TTC549 (cell line): ENCODE data around the gene PRPF19.
"Not testable (repeated sequence)": the region's sequence is repeated elsewhere in the genome, so short reads cannot be mapped to it uniquely, and the experiment has no call there.

Source experiments
- FAIRE-seq: peaks from 2 replicates; lab custom pipeline; 2012; peaks lifted over from hg19 to GRCh38; lab: Jason Lieb, UNC

PRPF19 gene

DNA sequence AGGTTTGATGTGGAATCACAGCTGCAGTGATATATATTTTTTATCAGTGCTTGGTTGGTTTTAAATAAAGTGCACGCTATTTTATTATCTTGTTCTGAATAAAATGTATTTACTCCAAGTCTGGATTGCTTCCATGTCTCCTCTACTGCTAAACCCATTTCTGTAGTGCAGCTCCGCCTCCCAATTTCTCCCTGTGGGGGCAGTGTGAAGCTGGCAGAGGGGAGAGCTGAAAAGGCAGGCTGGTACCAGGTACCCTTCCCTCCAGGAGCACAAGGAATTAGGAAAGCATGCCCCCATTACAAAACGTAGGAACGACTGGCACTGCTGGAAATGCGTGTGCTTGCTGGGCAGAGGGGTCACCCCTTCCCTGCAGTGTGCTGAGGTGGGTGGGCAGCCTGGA is 16.9 kb upstream of the PRPF19 start:
- no peak for FAIRE-seq

DNA sequence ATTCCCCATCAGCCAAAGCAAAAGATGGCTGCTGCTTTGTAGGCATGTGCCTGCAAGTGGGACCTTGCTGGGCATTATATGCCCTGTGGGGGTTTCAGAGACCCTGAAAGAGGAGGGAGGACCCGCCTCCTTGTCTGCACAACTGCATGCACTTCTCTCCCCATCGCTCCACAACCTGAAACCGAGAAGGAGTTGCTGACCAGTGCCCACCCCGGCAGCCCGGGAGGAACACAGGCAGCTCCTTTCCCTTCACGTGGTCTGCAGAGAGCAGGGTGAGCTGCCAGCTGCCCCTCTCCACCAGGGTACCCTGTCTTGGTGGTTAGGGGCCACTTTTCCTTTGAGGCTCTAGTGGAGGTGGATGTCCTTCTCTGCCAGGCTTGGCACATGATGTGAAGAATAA is 16.5 kb upstream of the PRPF19 start:
- no peak for FAIRE-seq

DNA sequence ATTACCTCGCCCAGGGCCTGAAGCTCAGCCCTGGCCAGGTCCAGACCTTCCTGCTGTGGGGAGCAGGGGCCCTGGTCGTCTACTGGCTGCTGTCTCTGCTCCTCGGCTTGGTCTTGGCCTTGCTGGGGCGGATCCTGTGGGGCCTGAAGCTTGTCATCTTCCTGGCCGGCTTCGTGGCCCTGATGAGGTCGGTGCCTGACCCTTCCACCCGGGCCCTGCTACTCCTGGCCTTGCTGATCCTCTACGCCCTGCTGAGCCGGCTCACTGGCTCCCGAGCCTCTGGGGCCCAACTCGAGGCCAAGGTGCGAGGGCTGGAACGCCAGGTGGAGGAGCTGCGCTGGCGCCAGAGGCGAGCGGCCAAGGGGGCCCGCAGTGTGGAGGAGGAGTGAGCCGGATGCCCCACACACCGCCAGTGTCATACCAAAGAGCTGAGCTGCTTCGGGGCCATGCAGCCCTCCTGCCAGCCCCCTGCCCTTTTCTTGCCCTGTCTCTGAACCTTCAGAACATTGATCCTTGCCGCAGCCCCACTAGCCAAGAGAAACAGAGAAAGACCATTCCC is 15.5 kb upstream of the PRPF19 start:
- no peak for FAIRE-seq

- FAIRE-seq = no peak
Observed at GRCh38 chr11:60921259-60921658, 14.9 kb upstream of the PRPF19 start.

DNA sequence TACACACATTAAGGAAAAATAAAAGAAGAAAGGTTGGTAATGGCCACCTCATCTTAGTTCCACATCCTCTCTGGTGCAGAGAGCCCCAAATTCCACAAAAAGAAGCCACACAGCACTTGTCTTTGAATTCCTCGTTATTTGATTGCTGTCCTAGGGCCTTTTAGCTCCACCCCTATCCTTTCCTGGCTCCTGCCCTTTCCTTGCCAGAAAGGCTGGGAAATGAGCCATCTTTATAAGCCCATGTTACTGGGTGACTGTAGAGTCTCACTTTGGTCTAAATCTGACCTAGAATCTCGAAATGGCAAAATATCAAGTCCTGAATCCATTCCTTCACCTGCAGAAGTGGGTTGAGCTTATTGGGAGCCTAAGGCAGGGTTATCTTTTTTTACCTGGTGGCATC is 13.6 kb upstream of the PRPF19 start:
- FAIRE-seq = no peak

- no peak for FAIRE-seq
Observed at GRCh38 chr11:60919320-60919719, 12.9 kb upstream of the PRPF19 start.

DNA sequence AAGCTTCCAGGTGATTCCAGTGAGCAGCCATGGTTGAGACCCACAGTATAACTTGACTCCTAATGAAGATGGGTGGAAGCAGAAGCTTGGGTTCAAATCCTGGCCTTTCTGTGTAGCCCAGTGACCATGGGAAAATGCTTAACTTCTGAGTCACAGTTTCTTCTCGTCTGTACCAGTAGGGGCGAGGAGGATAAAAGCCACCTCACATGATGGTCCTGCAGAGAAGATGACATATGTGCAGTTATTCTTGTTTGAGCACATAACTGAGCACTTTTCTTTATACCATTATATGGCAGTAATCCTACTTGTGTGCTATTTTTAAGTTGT is 12.5 kb upstream of the PRPF19 start:
- no peak for FAIRE-seq

GRCh38 chr11:60918251-60918938 is 12.0 kb upstream of the PRPF19 start:
- no peak for FAIRE-seq

DNA sequence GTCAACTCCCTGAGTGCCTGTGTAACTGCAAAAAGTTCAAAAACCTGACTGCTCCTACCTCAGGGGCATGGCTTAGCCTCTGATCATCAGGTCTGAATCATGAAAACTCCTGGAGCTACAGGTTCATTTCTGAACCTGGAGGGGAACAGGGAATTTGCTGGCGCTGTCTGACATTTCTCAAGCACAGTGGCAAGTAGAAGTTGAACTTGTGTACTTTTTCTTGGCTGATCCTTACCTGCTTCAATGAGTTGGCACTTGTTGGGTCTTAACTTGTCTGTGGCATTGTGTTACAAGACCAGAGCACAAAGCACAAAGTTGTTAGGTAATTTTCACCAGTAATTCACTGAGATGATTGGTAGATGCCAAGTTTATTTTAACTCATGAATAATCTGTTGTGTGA is 10.9 kb upstream of the PRPF19 start:
- no peak for FAIRE-seq

DNA sequence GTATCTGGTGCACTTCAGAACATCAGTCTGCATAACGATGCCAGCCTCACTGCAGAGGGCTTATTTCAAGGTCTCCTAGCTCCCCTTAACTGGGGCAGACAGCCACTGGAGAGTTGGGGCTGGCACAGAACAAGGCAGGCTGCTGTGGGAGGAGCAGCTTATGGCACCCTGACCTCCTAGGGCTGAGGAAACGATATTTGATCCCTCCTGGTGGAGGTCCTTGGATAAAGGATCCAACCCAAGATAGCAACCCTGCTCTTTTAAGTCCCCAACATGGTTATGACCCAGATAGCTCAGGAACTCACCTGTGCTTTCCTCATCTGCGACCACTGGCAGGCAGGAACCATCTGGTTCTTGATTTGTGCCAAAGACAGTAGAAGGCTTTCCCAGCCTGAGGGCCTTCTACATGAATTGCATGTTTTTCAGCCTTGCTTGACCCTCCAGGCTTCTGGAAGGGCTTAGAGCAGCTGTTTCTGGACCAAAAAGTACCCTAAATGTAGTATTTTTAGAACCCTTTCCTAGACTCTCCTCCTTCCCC is 10.4 kb upstream of the PRPF19 start:
- FAIRE-seq = no peak

DNA sequence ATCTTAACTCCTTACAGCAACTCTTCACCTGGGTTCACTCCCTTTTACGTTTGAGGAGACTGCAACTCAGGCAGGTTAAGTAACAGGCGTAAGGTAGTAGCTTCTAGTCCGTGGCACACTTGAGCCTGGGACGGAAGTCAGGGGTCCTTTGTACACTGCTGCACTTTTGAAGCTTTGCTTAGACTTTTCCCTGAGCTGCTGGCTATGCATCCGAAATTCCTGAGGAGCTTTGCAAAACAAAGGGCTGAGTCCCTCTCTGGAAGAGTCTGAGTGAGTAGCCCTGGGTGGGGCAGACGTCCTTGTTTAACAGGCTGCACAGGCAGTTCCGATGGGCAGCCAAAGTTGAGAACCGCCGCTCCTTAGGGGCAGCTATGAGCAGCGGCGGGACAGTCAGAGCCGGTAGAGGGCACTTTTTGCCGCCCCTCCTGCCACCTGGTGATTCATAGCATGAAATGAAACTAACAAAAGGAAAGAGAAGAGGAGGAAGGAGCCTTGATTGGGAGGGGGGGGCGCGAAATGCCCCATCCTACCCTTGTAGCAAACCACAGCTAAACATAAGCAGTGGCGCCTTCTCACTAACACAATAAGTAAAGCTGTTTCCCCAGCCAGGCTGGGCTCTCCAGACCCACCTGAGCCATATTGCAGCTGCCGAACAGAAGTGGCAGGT is 9.0 kb upstream of the PRPF19 start:
- no peak for FAIRE-seq

DNA sequence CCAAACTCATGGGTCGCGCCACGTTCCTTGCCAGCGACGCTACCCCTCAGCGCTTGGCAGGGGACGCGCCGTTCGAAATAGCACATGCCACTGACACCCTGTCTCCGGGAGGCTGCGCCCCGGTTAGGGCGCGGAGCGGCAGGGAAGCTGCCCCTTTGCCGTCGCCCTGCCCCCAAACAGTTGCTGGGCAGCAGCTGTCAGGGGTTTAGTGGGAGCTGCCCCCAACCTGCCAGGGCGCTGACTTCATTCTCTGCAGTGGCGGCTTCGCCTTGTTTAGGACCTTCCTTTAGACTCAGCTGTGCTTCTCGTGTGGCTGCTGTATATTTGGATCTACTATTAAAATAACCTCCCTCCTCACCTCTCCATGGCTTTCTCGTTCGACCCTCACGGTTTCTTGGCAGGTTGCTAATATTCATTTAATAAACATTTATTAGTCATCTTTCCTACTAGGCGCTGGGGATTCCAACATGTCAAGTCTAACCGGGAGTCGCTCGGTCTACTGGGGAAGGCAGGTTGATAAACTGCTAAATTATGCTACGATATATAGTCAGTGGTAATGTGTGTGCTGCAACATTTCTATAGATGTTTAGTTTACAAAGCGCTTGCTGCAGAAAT is 8.4 kb upstream of the PRPF19 start:
- no peak for FAIRE-seq

- FAIRE-seq = no peak
Observed at GRCh38 chr11:60913793-60914632, 7.6 kb upstream of the PRPF19 start, which contains the start of gene TMEM109. TSS of gene TMEM109 (plus strand) at chr11:60914158. CDS start at chr11:60919694, 5,536 bp downstream.

GRCh38 chr11:60912851-60913528 is 6.6 kb upstream of the PRPF19 start:
- FAIRE-seq = no peak

- FAIRE-seq = no peak
Observed at GRCh38 chr11:60912223-60912850, 6.0 kb upstream of the PRPF19 start.

- FAIRE-seq = no peak
Observed at GRCh38 chr11:60910711-60911380, 4.5 kb upstream of the PRPF19 start.

DNA sequence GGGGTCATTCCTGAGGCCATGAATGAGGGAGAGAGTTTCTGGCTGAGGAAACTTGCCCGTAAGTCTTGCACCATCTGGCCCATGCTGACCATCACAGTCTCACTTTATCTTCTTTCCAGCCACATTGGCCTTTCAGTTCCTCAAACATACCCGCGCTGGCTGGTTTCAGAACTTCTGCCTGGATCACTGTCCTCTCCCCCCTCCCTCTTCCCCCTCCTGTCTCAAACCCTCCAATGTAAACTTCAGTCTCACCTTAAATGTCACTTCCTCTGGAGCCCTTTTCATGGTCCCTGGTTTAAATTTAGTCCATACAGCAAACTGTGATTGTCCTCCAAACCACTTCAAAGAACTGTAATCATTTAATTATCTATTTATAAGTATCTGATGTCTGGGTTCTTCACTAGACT is 3.9 kb upstream of the PRPF19 start:
- FAIRE-seq = no peak

DNA sequence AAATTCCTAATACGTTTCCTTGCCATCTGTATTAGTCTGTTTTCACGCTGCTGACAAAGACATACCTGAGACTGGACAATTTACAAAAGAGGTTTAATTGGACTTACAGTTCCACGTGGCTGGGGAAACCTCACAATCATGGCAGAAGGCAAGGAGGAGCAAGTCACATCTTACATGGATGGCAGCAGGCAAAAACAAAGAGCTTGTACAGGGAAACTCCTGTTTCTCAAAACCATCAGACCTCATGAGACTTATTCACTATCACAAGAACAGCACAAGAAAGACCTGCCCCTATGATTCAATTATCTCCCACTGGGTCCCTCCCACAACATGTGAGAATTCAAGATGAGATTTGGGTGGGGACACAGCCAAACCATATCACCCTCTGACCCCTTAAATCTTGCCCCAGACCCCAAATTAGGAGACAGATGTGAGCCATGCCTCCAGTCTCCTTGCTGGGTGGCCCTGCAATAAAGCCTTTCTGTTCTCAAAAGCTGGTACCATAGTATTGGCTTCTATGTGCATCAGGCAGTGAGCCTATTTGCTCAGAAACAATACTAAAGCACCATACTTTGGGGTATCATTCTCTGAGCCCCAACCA is 3.4 kb upstream of the PRPF19 start:
- not testable (repeated sequence) for FAIRE-seq

- FAIRE-seq = no peak
Observed at GRCh38 chr11:60908803-60909202, 2.4 kb upstream of the PRPF19 start.

- FAIRE-seq = no peak
Observed at GRCh38 chr11:60905551-60906113, 753 bp downstream of the PRPF19 start.
